Stimulated activated naive CD8-positive, alpha-beta T cell treated with anti-CD3 and anti-CD28 coated beads, Interleukin-15, Interleukin-2, amounts not matched to agents 100 ng/mL and 50 ng/mL, for 24 hours (primary cell): Measurements from ENCODE around the gene REXO2.

Experiments
- H3K27ac Mint-ChIP-seq: one replicate; pipeline ENCODE4 v1.8.0; 2021; ENCODE audit warnings: mild to moderate bottlenecking, mixed read lengths
- H3K27me3 Mint-ChIP-seq: one replicate; pipeline ENCODE4 v1.8.0; 2021; ENCODE audit warnings: mixed read lengths
- H3K36me3 Mint-ChIP-seq: one replicate; pipeline ENCODE4 v1.8.0; 2021; ENCODE audit warnings: low read depth, mixed read lengths
- H3K4me1 Mint-ChIP-seq: one replicate; pipeline ENCODE4 v1.8.0; 2021; ENCODE audit warnings: low read depth, mixed read lengths
- H3K4me3 Mint-ChIP-seq: one replicate; pipeline ENCODE4 v1.8.0; 2021; ENCODE audit warnings: mild to moderate bottlenecking, mixed read lengths
- H3K9me3 Mint-ChIP-seq: one replicate; pipeline ENCODE4 v1.8.0; 2021; ENCODE audit warnings: mixed read lengths

REXO2 gene

DNA sequence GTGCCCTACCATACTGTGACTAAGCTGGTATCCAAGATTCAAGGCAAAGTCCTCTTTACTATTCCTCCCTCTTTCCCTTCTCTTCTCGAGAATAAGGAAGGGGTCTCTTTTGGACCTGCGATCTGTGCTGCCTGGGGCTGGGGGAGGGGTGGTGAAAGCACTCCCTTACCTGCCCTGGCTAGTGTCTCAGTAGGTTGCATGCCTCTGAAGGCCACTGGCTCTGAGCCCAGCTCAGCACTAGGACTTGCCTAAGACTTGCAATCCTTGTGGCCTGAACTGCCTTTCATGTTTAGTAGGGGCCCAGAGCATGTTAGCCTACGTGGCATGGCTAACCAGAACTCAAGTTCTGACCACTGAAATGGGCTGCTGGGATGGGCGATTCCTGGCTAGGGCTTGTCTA lies 13.0 kb upstream of the REXO2 start:
- H3K4me1 Mint-ChIP-seq: no peaks in the 10 kb centered on the region
- no peak overlapping the region for H3K4me3 Mint-ChIP-seq
- no peaks in the 10 kb centered on the region for H3K36me3 Mint-ChIP-seq
- no peaks in the 10 kb centered on the region for H3K27me3 Mint-ChIP-seq
- no peak overlapping the region for H3K27ac Mint-ChIP-seq
- H3K9me3 Mint-ChIP-seq: peaks cover 10% of the 10 kb centered on the region

DNA sequence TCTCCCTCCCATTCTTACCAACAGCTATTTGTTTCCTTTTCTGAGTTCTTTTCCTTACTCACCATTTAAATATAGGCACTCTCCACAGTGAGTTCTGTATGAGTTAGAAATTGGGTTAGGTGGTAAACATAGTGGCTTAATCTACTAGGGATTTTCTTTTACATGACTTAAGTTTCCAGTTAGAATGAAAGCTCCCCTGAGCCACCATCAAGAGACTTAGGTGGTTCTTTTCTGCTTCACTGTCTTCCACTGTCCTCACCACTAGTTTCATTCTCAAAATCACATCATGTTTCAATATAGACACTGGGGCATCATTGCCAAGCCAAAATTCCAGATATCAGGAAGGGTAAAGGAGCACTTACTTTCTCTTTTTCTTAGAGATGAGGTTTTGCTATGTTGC lies 9.0 kb upstream of the REXO2 start:
- H3K27me3 Mint-ChIP-seq: no peaks in the 10 kb centered on the region
- no peaks in the 10 kb centered on the region for H3K9me3 Mint-ChIP-seq
- no peaks in the 10 kb centered on the region for H3K36me3 Mint-ChIP-seq
- no peaks in the 10 kb centered on the region for H3K4me1 Mint-ChIP-seq
- no peak overlapping the region for H3K27ac Mint-ChIP-seq
- no peak overlapping the region for H3K4me3 Mint-ChIP-seq

DNA sequence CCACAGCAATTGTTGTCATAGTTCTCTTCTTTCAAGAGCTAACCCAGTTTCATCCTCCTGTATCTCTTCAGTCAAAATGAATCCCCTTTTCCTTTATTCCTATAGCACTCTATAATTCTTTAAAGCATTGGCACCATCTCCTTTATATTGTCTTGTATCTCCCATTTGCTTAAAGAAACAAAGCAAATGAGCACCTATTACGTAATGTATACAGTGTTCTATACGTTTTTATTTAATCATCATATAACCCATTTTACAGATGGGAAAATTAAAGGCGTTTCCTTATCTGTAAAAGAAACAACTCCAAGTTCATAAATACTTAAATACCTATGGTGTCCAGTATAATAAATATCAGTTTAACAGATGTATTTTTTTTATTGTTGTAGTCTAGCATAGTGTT lies 6.4 kb upstream of the REXO2 start:
- Mint-ChIP-seq H3K27me3 (no peaks in the 10 kb centered on the region), H3K4me1 (no peaks in the 10 kb centered on the region), H3K9me3 (no peaks in the 10 kb centered on the region), H3K36me3 (no peaks in the 10 kb centered on the region), H3K4me3 (no peak overlapping the region), H3K27ac (no peak overlapping the region)

DNA sequence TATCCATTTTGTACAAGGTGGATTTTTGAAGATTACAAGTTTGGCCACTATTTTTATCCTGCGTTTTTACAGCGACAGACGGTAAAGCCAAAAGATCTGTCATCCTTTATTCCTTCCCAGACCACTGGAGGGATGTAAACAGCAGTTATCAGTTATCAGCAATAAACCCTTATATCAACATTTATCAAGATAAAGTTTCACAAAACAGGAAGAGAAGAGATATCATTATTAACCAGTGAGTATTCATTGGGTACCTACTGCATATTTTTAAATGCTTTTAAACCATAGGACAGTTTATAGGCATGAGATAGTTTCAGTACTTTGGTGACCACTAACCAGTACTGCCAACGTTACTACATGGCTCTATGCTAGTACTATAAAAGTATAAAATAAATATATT lies 5.9 kb upstream of the REXO2 start:
- Mint-ChIP-seq H3K9me3 (no peaks in the 10 kb centered on the region), H3K27ac (no peak overlapping the region), H3K27me3 (no peaks in the 10 kb centered on the region), H3K36me3 (no peaks in the 10 kb centered on the region), H3K4me3 (no peak overlapping the region), H3K4me1 (no peaks in the 10 kb centered on the region)

DNA sequence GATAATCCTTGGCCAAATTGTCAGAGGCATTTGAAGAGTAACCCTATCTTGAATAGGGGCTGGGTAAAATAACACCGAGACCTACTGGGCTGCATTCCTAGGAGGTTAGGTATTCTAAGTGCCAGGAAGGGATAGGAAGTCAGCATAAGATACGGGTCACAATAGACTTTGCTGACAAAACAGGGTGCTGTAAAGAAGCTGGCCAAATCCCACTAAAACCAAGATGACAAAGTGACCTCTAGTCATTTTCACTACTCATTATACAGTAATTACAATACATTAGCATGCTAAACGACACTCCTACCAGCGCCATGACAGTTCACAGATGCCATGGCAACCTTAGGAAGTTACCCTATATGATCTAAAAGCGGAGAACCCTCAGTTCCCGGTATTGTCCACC lies 964 bp upstream of the REXO2 start:
- peaks cover 15% of the 10 kb centered on the region for H3K36me3 Mint-ChIP-seq

DNA sequence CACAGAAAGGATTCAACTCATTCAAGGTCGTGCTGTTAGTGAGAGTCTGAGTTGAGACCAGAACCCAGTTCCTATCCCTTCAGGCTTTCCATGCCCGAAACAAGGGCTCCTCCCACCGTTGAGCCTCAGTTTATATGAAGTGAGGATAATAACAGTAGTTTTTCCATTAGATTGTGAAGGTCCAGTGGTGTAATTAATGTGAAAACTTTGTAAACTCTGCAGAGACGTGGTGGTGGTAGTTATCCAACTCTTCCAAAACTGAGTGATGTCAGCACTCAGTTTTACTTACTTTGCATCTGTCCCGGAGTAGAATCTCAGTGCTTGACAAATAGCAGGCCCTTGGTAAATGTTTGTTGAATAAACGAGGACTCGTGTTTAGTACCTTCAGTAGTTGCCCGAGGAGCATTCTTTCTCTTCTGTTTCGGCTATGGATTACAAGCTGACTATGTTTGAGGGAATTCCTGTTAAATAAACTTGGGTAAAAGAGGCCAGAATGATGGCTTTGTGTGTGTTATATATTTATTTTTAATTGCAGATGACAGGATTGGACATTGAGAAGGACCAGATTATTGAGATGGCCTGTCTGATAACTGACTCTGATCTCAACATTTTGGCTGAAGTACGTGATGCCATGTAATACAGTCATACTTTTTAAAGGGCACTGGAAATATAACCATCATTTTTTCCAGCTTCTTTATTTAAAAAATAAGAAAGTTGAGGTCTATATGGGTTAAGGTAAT lies 1.0 kb downstream of the REXO2 start:
- Mint-ChIP-seq H3K36me3 (peaks cover 33% of the 10 kb centered on the region), H3K27ac (peak overlapping the region; percentile 94), H3K27me3 (no peaks in the 10 kb centered on the region), H3K9me3 (no peaks in the 10 kb centered on the region), H3K4me3 (peak overlapping the region; percentile 98), H3K4me1 (peaks cover 27% of the 10 kb centered on the region)

More for the DNA sequence above, 964 bp upstream of the REXO2 start:
- H3K9me3 Mint-ChIP-seq: no peaks in the 10 kb centered on the region
- no peak overlapping the region for H3K4me3 Mint-ChIP-seq
- no peaks in the 10 kb centered on the region for H3K27me3 Mint-ChIP-seq
- H3K4me1 Mint-ChIP-seq: peaks cover 27% of the 10 kb centered on the region
- H3K27ac Mint-ChIP-seq: no peak overlapping the region

DNA sequence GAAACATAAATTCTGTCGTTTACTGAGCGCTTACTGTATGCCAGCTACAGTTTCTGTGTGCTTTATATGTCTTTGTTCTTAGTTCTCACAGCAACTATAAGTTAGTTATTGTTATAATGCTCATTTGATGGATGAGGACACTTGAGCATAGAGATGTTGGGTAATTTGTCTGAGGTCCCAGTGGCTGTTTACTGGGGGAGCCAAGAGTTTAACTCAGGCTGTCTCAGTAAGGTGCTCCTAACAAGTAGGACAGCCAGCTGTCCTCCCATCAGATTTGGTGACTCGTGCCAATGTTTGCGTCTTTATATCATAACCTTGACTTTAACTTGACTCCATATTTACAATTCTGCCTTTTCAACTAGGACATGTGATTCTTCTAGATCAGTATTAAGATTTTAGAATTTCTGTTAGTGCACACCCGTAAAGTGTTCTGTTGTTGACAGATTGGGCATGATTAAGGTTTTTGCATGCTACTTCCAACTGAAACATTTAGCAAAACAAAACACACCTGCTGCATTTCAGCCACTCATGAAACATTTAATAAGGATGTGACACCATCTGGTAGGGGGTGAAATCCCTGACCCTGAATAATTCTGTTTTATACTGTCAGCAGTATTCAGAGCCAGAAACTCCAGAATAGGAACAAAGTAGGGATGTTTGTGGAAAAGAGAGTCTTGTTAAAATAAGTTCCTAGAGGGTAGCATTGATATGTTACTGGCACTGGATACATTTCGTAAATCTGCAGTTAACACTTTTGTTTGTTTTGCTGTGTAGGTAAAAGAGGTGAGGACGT lies 1.9 kb downstream of the REXO2 start:
- no peaks in the 10 kb centered on the region for H3K27me3 Mint-ChIP-seq
- peaks cover 42% of the 10 kb centered on the region for H3K36me3 Mint-ChIP-seq
- peak overlapping the region; percentile 68 for H3K4me3 Mint-ChIP-seq
- no peaks in the 10 kb centered on the region for H3K9me3 Mint-ChIP-seq
- H3K27ac Mint-ChIP-seq: no peak overlapping the region
- peaks cover 27% of the 10 kb centered on the region for H3K4me1 Mint-ChIP-seq

DNA sequence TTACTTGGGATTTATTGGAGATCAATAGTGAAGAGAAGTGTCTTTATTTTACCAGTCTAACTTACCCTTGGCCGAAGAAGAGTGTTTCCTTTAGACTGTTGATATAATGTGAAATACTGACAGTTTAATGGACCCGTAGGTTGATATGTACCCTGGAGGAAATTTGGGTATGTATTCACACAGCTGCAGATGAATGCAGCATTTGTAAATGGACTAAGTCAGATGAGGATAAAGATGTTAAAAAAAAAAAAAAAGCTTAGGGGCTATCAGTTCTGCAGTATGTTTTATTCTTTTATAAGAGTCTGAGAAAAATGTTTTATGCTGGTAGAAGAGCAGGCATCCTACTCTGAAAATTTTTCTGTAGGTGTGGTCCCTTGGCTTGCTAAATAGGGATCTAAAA lies 2.7 kb downstream of the REXO2 start:
- peaks cover 49% of the 10 kb centered on the region for H3K36me3 Mint-ChIP-seq
- H3K27ac Mint-ChIP-seq: no peak overlapping the region
- no peaks in the 10 kb centered on the region for H3K27me3 Mint-ChIP-seq
- no peaks in the 10 kb centered on the region for H3K9me3 Mint-ChIP-seq
- H3K4me3 Mint-ChIP-seq: no peak overlapping the region
- H3K4me1 Mint-ChIP-seq: peaks cover 27% of the 10 kb centered on the region

DNA sequence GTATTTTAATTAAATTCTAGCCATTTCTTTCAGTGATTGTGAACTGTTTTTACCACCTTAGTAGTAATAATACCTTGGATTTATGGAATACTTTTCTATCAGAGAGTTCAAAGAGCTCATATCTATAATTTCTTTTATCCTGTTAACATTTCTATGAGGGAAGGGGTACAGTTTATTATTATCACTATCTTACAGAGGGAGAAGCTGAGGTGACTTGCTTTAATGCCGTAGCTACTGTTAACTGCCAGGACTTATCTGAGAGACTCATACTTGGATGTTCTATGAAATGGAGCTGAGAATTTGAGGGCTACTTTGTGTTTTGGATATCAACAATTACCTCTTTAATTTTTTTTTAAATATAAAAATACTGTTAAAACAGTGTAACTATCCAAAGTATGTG lies 3.3 kb downstream of the REXO2 start:
- peaks cover 54% of the 10 kb centered on the region for H3K36me3 Mint-ChIP-seq
- H3K4me1 Mint-ChIP-seq: peaks cover 27% of the 10 kb centered on the region
- no peaks in the 10 kb centered on the region for H3K27me3 Mint-ChIP-seq
- H3K27ac Mint-ChIP-seq: no peak overlapping the region
- no peaks in the 10 kb centered on the region for H3K9me3 Mint-ChIP-seq
- no peak overlapping the region for H3K4me3 Mint-ChIP-seq

DNA sequence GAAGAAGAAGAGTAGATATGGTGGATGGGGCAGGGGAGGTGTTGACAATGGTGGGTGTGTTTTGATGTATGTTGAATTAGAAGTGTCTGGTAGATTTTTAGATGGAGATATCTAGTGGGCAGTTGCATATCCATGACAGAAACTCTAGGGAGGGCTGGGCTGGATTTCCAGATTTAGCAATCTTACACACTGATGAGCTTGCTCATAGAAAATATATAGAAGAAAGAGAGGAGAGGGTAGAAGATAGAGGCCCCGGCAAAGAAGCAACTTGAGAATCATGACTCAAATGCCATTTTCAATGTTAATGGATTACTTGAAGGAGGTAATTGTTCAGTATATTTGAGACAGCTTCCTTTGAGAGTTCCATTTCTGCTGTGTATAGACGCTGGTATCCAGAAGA lies 8.2 kb downstream of the REXO2 start:
- H3K9me3 Mint-ChIP-seq: no peaks in the 10 kb centered on the region
- no peak overlapping the region for H3K4me3 Mint-ChIP-seq
- H3K27me3 Mint-ChIP-seq: no peaks in the 10 kb centered on the region
- H3K4me1 Mint-ChIP-seq: no peaks in the 10 kb centered on the region
- peak overlapping the region; percentile 1 for H3K27ac Mint-ChIP-seq
- H3K36me3 Mint-ChIP-seq: peaks cover 68% of the 10 kb centered on the region

DNA sequence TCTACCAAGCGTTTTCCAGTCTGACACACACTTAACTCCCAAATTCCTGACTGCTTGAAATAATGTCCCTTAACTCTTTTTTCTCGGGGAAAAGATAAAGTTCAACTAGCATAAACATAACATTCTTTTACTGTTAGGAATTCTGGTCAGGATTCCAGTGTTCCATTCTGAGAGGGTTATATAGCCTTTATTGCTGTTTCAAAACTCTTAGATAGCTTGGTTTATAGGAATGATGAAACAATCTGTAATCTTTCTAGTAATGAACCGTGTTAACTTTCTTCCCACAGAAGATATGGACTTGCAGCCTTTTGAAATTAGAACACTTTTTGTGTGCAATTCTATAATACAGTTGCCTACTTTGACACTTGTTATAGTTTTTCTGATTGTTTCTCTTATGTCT lies 8.6 kb downstream of the REXO2 start:
- Mint-ChIP-seq H3K4me3 (no peak overlapping the region), H3K27me3 (no peaks in the 10 kb centered on the region), H3K4me1 (no peaks in the 10 kb centered on the region), H3K36me3 (peaks cover 73% of the 10 kb centered on the region), H3K27ac (no peak overlapping the region), H3K9me3 (no peaks in the 10 kb centered on the region)

DNA sequence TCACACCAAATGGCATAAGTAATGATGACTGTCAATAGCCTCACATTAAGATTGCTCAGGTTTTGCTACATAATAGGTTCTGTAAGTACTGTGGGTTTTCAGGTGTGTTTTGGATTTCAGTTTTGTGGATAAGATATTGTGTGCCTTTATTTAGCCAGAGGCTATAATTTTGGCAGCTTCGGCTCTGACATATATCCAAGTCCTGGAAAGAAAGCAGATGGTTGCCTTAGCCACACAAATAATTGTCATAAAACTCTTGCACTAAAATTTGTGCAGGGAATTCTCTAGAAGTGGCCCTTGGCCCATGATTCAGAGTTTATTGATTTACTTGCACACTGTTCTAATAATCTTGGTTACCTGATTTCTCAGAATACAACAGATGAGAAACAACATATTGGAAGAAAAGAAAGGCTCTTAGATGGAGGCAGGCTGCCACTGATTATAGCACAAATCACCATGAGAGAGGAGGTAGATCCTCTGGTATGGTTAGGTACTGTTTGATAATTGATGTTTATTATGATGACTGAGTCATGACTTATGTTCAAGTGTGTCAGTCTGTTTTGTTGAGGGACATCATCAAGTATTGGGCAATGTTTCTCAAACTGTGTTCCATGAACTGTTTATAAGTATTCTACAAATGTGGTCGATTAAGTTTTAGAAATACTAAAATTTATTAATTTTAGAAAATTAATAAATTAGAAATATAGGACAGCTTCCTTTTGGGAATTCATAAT lies 9.6 kb downstream of the REXO2 start:
- H3K4me3 Mint-ChIP-seq: no peak overlapping the region
- H3K27ac Mint-ChIP-seq: no peak overlapping the region
- no peaks in the 10 kb centered on the region for H3K4me1 Mint-ChIP-seq
- H3K36me3 Mint-ChIP-seq: peaks cover 78% of the 10 kb centered on the region
- H3K9me3 Mint-ChIP-seq: no peaks in the 10 kb centered on the region
- H3K27me3 Mint-ChIP-seq: no peaks in the 10 kb centered on the region

DNA sequence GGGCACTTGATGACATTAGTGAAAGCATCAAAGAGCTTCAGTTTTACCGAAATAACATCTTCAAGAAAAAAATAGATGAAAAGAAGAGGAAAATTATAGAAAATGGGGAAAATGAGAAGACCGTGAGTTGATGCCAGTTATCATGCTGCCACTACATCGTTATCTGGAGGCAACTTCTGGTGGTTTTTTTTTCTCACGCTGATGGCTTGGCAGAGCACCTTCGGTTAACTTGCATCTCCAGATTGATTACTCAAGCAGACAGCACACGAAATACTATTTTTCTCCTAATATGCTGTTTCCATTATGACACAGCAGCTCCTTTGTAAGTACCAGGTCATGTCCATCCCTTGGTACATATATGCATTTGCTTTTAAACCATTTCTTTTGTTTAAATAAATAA lies 10.6 kb downstream of the REXO2 start:
- no peaks in the 10 kb centered on the region for H3K4me1 Mint-ChIP-seq
- H3K4me3 Mint-ChIP-seq: no peak overlapping the region
- H3K27me3 Mint-ChIP-seq: no peaks in the 10 kb centered on the region
- no peak overlapping the region for H3K27ac Mint-ChIP-seq
- no peaks in the 10 kb centered on the region for H3K9me3 Mint-ChIP-seq
- H3K36me3 Mint-ChIP-seq: peaks cover 71% of the 10 kb centered on the region

DNA sequence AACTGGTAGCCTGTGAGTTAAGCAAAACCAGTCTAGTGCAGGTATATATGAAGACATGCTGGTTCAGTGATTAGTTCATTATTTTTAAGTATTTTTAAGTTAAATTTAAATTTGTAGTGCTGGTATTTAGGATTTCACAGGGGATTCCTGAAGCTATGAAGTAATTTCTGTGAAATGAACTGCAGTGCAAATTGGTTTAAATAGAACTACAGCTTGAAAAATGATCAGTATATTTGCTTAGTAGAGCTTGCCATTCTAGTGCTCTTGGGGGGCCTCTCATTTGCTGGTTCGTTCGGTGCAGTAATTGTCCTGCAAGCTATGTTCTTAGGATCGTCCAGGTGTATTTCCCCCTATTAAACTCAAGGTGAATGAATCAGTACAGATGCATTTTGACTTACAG lies 13.1 kb downstream of the REXO2 start:
- no peak overlapping the region for H3K4me3 Mint-ChIP-seq
- no peak overlapping the region for H3K27ac Mint-ChIP-seq
- no peaks in the 10 kb centered on the region for H3K4me1 Mint-ChIP-seq
- no peaks in the 10 kb centered on the region for H3K9me3 Mint-ChIP-seq
- H3K36me3 Mint-ChIP-seq: peaks cover 49% of the 10 kb centered on the region
- no peaks in the 10 kb centered on the region for H3K27me3 Mint-ChIP-seq

DNA sequence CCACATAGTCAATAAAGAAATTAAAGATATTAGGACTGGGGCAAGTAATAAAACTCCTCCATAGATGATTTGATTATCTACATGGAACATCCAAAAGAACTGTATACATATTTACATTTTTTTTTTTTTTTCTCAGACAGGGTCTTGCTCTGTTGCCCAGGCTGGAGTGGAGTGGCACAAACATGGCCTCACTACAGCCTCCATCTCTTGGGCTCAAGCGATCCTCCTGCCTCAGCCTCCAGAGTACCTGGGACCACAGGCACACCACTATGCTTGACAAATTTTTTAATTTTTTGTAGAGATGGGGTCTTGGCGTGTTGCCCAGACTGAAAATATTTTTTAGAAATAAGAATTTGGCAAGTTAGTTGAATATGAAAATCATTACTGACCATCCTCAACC lies 24.7 kb downstream of the REXO2 start:
- no peak overlapping the region for H3K27ac Mint-ChIP-seq
- no peaks in the 10 kb centered on the region for H3K4me1 Mint-ChIP-seq
- peaks cover 9% of the 10 kb centered on the region for H3K36me3 Mint-ChIP-seq
- H3K27me3 Mint-ChIP-seq: no peaks in the 10 kb centered on the region
- H3K4me3 Mint-ChIP-seq: no peak overlapping the region
- peaks cover 9% of the 10 kb centered on the region for H3K9me3 Mint-ChIP-seq
